CD4-positive, alpha-beta memory T cell (primary cell): ENCODE data around the gene MZB1. TPM values are rescaled to one million over a fixed set of nuclear protein-coding genes. Genes with fewer than 3 reads are reported as not detected.
A peak's percentile ranks its signal among the peaks of the same experiment; 100 is the strongest.

Experiments used
- CTCF ChIA-PET: fragments of 350-600 bp; sonication (Branson Sonifier 250); formaldehyde crosslinking; loops from one replicate; lab custom pipeline; 2021; ENCODE audit warnings: inconsistent platforms; ENCODE audit not compliant: partially characterized antibody; lab: Charles Lee
- POLR2A ChIA-PET: fragments of 350-600 bp; sonication (Branson Sonifier 250); formaldehyde crosslinking; loops from one replicate; lab custom pipeline; 2021; ENCODE audit not compliant: partially characterized antibody; lab: Charles Lee
- DNase-seq, 5 donors: peaks; one replicate each; pipeline versions ENCODE4 v3.0.0 to v3.0.0-alpha.2; 2020 to 2022; ENCODE audit warnings: mixed read lengths in 1 of 5
- H3K27ac ChIP-seq: one replicate; pipeline ENCODE4 v1.7.0; 2013; ENCODE audit warnings: low read depth, low read length
- H3K27me3 ChIP-seq: 2 replicates; pipeline ENCODE4 v1.7.0; 2013; ENCODE audit warnings: mild to moderate bottlenecking, low read length, moderate library complexity; ENCODE audit not compliant: insufficient read depth
- H3K36me3 ChIP-seq: 2 replicates; pipeline ENCODE4 v1.7.0; 2013; ENCODE audit warnings: mild to moderate bottlenecking, low read length, moderate library complexity; ENCODE audit not compliant: insufficient read depth
- H3K4me1 ChIP-seq: 2 replicates; pipeline ENCODE4 v1.7.0; 2013; ENCODE audit warnings: mild to moderate bottlenecking, low read length, moderate library complexity; ENCODE audit not compliant: insufficient read depth
- H3K4me3 ChIP-seq, 2 donors: one replicate each; pipeline ENCODE4 v1.7.0; 2013; ENCODE audit warnings: low read length in 2 of 2, mild to moderate bottlenecking in 1 of 2
- H3K9me3 ChIP-seq, 2 donors: one replicate each; pipeline ENCODE4 v1.7.0; 2013; ENCODE audit warnings: low read length in 2 of 2, control low read depth in 1 of 2; ENCODE audit not compliant: control insufficient read depth in 1 of 2
- H3K27ac Mint-ChIP-seq, 7 donors: one replicate each; pipeline ENCODE4 v1.8.0; 2020 to 2021; ENCODE audit warnings: mixed read lengths in 7 of 7, mild to moderate bottlenecking in 6 of 7, inconsistent platforms in 3 of 7, moderate library complexity in 3 of 7
- H3K27me3 Mint-ChIP-seq, 2 donors: one replicate each; pipeline ENCODE4 v1.8.0; 2020 to 2021; ENCODE audit warnings: mixed read lengths in 2 of 2
- H3K36me3 Mint-ChIP-seq, 2 donors: one replicate each; pipeline ENCODE4 v1.8.0; 2020 to 2021; ENCODE audit warnings: mixed read lengths in 2 of 2, inconsistent platforms in 1 of 2, mild to moderate bottlenecking in 1 of 2
- H3K4me1 Mint-ChIP-seq, 4 donors: one replicate each; pipeline ENCODE4 v1.8.0; 2020 to 2021; ENCODE audit warnings: mixed read lengths in 4 of 4, mild to moderate bottlenecking in 1 of 4
- H3K4me3 Mint-ChIP-seq, 8 donors: one replicate each; pipeline ENCODE4 v1.8.0; 2020 to 2021; ENCODE audit warnings: mixed read lengths in 8 of 8, mild to moderate bottlenecking in 7 of 8, moderate library complexity in 6 of 8, inconsistent platforms in 3 of 8
- H3K9me3 Mint-ChIP-seq, 8 donors: one replicate each; pipeline ENCODE4 v1.8.0; 2020 to 2021; ENCODE audit warnings: mixed read lengths in 8 of 8, mild to moderate bottlenecking in 5 of 8, inconsistent platforms in 3 of 8, moderate library complexity in 1 of 8
- intact Hi-C: fragments of 100-400 bp; cut with micrococcal nuclease; formaldehyde crosslinking; loops from one replicate; pipeline ENCODE4 v1.15.1; 2023
- polyA plus RNA-seq, 2 donors: library from polyadenylated mRNA; unstranded; fragments of 300-500 nt; fragmentation: Illumina TruSeq; gene quantifications; one replicate each; pipeline ENCODE4 v1.2.3, GENCODE V29; 2021
- total RNA-seq, 2 experiments: library from RNA; stranded (reverse); gene quantifications; one replicate each; pipeline ENCODE4 v1.2.3, GENCODE V29; 2021

The MZB1 gene
- total and polyA plus RNA-seq, 4 experiments from 2014 or later, result 0.84 to 8.2 (median 1.0) TPM

DNA sequence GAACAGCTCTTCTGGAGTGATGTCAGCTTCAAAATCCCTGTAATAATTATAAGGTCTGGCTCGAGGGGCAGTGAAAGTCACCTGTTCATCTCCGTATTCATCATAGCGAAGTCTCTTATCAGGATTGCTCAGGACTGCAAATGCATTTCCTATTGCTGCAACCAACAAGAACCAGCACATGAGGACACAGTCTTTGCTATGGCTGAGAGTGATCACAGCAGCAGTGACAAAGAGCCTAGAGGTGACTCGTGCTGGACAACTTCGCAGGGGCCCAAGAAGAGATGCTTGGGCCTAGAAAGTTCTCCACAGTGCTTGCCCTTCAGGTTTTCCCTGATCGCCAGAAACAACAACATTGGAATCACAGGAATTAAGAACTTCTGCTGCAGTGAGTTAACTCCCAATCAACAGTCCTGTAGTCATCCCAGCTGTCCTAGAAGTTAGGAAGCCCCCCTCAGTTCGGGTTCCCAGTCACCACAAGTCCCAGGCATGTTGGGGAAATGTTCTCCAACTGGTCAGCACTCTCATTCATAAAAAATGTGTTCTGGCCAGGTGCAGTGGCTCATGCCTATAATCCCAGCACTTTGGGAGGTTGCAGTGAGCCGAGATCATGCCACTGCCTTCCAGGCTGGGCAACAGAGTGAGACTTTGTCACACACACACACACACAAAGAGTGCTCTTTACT is 36.6 kb upstream of the MZB1 start:
- no peaks in the 10 kb centered on the region for H3K27me3 ChIP-seq
- peaks cover 19 to 20% of the 10 kb centered on the region in 2 donors for H3K36me3 Mint-ChIP-seq
- H3K4me3 ChIP-seq, result no peak overlapping the region
- H3K9me3 Mint-ChIP-seq, result no peaks in the 10 kb centered on the region
- intact Hi-C loops, result no loop called here
- DNase-seq, result no peak
- no peak overlapping the region for H3K27ac ChIP-seq
- H3K27ac Mint-ChIP-seq, result no peak overlapping the region
- CTCF ChIA-PET, result interaction anchor here (1.3 to 10.0 kb wide), 3 partner anchors 52 to 240 kb away, joined by 3 to 632 read pairs (median 97); partner anchors contain the start of gene STING1
- POLR2A ChIA-PET, result interaction anchor here (1.1 to 7.1 kb wide), 2 partner anchors 48 to 86 kb away, joined by 4 to 103 read pairs; no protein-coding TSS in a partner anchor
- H3K27me3 Mint-ChIP-seq, result no peaks in the 10 kb centered on the region
- peaks cover 12 to 14% (median 14%) of the 10 kb centered on the region in 4 donors for H3K4me1 Mint-ChIP-seq
- H3K9me3 ChIP-seq, result no peaks in the 10 kb centered on the region
- H3K4me3 Mint-ChIP-seq, result no peak overlapping the region
- H3K4me1 ChIP-seq, result peaks cover 12% of the 10 kb centered on the region
- H3K36me3 ChIP-seq, result no peaks in the 10 kb centered on the region

DNA sequence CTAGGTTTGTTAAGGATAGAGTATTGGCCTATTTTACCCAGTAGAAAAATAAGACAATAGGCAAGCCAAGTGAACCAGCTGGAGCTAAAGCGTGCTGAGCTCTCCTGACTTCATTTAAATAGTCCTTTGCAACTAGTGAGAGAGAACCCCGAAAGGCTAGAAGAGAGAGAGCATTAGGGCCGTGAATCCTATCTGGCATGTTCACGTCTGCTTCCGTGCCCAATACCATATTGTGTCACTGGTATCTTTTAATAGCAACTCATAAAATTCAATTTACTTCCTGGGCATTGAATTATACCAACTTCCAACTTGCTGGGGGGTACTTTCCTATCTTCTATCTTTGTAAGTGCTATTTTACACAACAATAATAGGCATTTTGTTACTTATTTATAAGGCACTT is 35.8 kb upstream of the MZB1 start:
- no peaks in the 10 kb centered on the region for H3K36me3 ChIP-seq
- peaks cover 19 to 24% of the 10 kb centered on the region in 2 donors for H3K36me3 Mint-ChIP-seq
- intact Hi-C loops, result no loop called here

DNA sequence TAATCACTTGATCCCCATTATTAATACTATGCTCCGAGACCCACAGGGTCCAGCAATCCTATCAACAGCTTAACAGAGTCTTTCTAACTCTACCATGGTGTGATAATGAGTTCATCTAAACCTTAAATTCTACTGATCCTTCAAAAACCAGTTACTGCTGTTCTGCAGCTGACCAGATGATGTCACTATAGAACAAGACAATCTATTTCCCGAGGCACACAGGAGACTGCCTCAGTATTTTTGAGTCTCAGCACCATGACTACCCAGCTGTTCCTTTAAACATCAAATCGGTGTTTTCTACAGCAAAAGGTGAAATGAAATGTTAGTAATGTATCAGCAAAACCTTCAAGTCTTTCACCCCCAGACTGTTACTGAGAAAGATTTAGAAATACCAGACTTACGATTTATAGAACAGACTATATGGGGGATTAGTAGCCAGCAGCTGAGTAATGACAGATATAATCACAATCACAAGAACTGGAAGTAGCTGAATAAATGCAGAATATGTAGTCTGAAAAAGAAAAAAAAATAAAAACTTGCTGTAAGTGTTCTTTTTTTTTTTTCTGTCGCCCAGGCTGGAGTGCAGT is 32.7 kb upstream of the MZB1 start:
- H3K4me1 ChIP-seq, result peaks cover 3% of the 10 kb centered on the region
- no peaks in the 10 kb centered on the region for H3K27me3 ChIP-seq
- Mint-ChIP-seq H3K4me1 (peaks cover 5 to 6% (median 6%) of the 10 kb centered on the region in 4 donors), H3K4me3 (no peak overlapping the region), H3K27me3 (no peaks in the 10 kb centered on the region), H3K36me3 (peaks cover 21 to 35% of the 10 kb centered on the region in 2 donors), H3K9me3 (no peaks in the 10 kb centered on the region), H3K27ac (peak overlapping the region in 6 of 7 donors; percentile 14 to 77 (median 50))
- ChIA-PET CTCF (interaction anchor here (0.7 to 10.0 kb wide), 43 partner anchors 8 to 1172 kb away, joined by 3 to 632 read pairs (median 4); partner anchors contain the start of genes DNAJC18, SMIM33, SPATA24 and STING1), POLR2A (interaction anchor here (0.5 to 7.1 kb wide), 11 partner anchors 15 to 207 kb away, joined by 3 to 103 read pairs (median 4); partner anchors contain the start of genes DNAJC18, SPATA24 and STING1)
- no peaks in the 10 kb centered on the region for H3K9me3 ChIP-seq
- no peaks in the 10 kb centered on the region for H3K36me3 ChIP-seq
- intact Hi-C loops, result loop anchor here (1.0 to 5.0 kb wide), 8 partner anchors 36 to 343 kb away; partner anchors contain the start of gene STING1
- no peak overlapping the region for H3K4me3 ChIP-seq
- peak; percentile 76 to 81 (median 79) for DNase-seq
- H3K27ac ChIP-seq, result no peak overlapping the region

More for the DNA sequence above, 35.8 kb upstream of the MZB1 start:
- peaks cover 12% of the 10 kb centered on the region for H3K4me1 ChIP-seq
- H3K4me3 Mint-ChIP-seq, result no peak overlapping the region
- CTCF ChIA-PET, result interaction anchor here (1.1 to 10.0 kb wide), 5 partner anchors 10 to 241 kb away, joined by 3 to 632 read pairs (median 4); partner anchors contain the start of gene STING1
- H3K27me3 ChIP-seq, result no peaks in the 10 kb centered on the region
- DNase-seq, result no peak
- H3K4me3 ChIP-seq, result no peak overlapping the region
- POLR2A ChIA-PET, result interaction anchor here (1.1 to 7.1 kb wide), 2 partner anchors 49 to 87 kb away, joined by 4 to 103 read pairs; no protein-coding TSS in a partner anchor
- H3K4me1 Mint-ChIP-seq, result peaks cover 12 to 14% (median 14%) of the 10 kb centered on the region in 4 donors
- no peaks in the 10 kb centered on the region for H3K9me3 Mint-ChIP-seq
- H3K27ac Mint-ChIP-seq, result no peak overlapping the region
- no peaks in the 10 kb centered on the region for H3K9me3 ChIP-seq
- H3K27me3 Mint-ChIP-seq, result no peaks in the 10 kb centered on the region
- no peak overlapping the region for H3K27ac ChIP-seq

DNA sequence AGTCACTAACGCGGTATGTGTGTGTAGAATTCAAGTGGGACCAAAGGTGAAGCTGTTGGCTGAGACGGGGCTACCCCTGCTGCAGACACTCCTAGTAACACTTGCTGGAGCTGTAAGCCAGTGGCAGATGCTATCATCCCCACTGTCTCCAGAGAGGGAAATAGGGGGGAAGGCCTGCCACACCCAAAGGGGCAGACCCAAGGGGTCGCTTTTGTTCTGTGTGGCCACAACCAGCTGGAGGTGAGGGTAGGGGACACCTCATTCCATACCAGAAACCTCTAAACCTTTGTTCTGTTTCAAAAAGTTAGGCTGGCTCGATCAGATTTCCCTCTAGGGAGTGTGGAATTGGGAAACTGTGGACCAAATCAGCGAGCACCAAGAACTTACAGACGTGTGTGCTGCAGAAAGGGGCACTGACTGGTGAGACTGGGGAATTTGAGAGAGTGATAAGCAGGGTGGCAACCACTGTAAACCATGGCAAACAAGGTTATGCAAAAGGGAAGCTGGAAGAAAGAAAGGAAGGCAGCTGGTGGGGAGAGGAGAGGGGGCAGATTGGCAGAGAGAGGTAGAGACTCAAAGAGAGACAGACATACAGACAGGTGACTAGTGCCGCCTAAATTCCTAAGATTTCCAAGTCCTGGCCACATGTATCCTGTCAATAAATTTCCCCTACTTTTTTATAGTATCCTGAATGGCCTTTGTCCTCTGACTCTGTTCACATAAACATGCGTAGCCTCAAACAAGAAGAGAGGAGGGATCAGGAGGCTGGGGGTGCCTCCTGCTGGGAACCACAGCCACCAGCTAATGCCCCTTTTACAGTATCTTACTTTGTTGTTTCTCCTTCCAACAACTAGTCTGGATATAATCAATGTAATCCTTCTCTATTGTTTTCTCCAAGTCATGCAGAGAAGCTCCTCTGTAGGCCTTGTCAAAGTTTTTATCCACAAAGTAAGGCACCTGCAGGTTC is 29.8 kb upstream of the MZB1 start:
- Mint-ChIP-seq H3K27ac (peak overlapping the region in 1 of 7 donors; percentile 82), H3K36me3 (peaks cover 18 to 28% of the 10 kb centered on the region in 2 donors), H3K4me1 (peaks cover 11 to 29% (median 20%) of the 10 kb centered on the region in 4 donors), H3K4me3 (no peak overlapping the region), H3K9me3 (no peaks in the 10 kb centered on the region), H3K27me3 (no peaks in the 10 kb centered on the region)
- Histone ChIP-seq H3K27me3 (no peaks in the 10 kb centered on the region), H3K4me3 (no peak overlapping the region), H3K36me3 (no peaks in the 10 kb centered on the region), H3K4me1 (peaks cover 20% of the 10 kb centered on the region), H3K9me3 (no peaks in the 10 kb centered on the region), H3K27ac (no peak overlapping the region)
- ChIA-PET CTCF (interaction anchor here (1.0 to 10.0 kb wide), 8 partner anchors 8 to 168 kb away, joined by 3 to 632 read pairs (median 14); partner anchors contain the start of genes DNAJC18, SMIM33 and STING1), POLR2A (interaction anchor here (1.3 to 7.1 kb wide), 4 partner anchors 15 to 97 kb away, joined by 4 to 103 read pairs (median 27); partner anchors contain the start of genes SPATA24 and STING1)
- no peak for DNase-seq
- intact Hi-C loops, result loop anchor here (5.0 kb wide), 1 partner anchor 218 kb away; no protein-coding TSS in a partner anchor

DNA sequence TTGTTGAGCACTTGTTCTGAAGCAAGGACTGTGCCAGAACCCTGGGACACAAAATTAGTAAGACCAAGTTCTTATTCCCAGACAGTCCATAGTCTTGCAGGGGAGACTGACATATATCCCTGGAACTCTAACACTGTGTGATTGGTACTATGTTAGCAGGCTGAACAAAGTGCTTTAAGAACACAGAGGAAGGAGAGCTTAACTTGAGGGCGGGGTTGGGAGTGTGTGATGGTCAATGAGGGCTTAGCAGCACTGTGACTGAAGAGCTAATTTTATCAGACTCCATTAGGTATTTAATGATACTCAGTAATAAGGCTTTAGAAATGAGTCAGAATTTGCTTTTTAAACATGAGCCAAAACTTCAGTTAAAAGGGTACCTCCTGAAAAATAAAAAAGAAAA is 29.1 kb upstream of the MZB1 start:
- Histone ChIP-seq H3K27me3 (no peaks in the 10 kb centered on the region), H3K4me1 (peaks cover 27% of the 10 kb centered on the region), H3K36me3 (no peaks in the 10 kb centered on the region), H3K4me3 (no peak overlapping the region), H3K9me3 (no peaks in the 10 kb centered on the region), H3K27ac (no peak overlapping the region)
- Mint-ChIP-seq H3K9me3 (no peaks in the 10 kb centered on the region), H3K27ac (no peak overlapping the region), H3K36me3 (peaks cover 12 to 22% of the 10 kb centered on the region in 2 donors), H3K4me1 (peaks cover 14 to 36% (median 25%) of the 10 kb centered on the region in 4 donors), H3K27me3 (no peaks in the 10 kb centered on the region), H3K4me3 (no peak overlapping the region)
- no peak for DNase-seq
- POLR2A ChIA-PET, result interaction anchor here (0.6 to 6.2 kb wide), 2 partner anchors 11 to 63 kb away, joined by 3 to 50 read pairs; partner anchors contain the start of gene STING1
- CTCF ChIA-PET, result interaction anchor here (6.5 to 10.0 kb wide), 2 partner anchors 8 to 98 kb away, joined by 29 to 632 read pairs; no protein-coding TSS in a partner anchor
- intact Hi-C loops, result no loop called here

DNA sequence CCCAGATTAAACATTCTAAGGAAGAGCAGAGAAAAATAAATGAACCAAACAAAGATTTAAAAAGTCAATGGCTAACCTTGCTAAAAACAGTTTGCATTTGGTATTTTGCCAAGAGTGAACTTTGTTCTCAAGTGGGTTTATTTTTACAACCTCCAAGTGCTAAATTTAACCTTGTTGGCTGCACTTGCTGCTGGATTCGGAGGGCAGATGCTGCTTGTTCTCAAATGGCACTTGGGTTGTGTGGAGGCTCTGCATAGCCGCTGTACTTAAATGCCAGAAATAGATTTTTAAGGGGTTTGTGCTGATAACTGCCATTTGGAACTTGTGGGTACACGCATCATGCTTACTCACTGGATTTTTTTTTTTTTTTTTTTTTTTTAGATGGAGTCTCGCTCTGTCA is 27.5 kb upstream of the MZB1 start:
- intact Hi-C loops, result no loop called here
- no peak overlapping the region for H3K4me3 Mint-ChIP-seq
- DNase-seq, result no peak
- H3K27ac Mint-ChIP-seq, result no peak overlapping the region
- CTCF ChIA-PET, result interaction anchor here (1.1 to 10.0 kb wide), 2 partner anchors 11 to 100 kb away, joined by 3 to 632 read pairs; no protein-coding TSS in a partner anchor
- POLR2A ChIA-PET, result interaction anchor here (1.1 to 1.3 kb wide), 2 partner anchors 100 to 124 kb away, joined by 3 read pairs; partner anchors contain the start of gene MATR3
- Histone ChIP-seq H3K4me3 (no peak overlapping the region), H3K27me3 (no peaks in the 10 kb centered on the region), H3K4me1 (peaks cover 31% of the 10 kb centered on the region), H3K27ac (no peak overlapping the region), H3K36me3 (no peaks in the 10 kb centered on the region), H3K9me3 (no peaks in the 10 kb centered on the region)
- H3K27me3 Mint-ChIP-seq, result no peaks in the 10 kb centered on the region
- peaks cover 14 to 35% (median 24%) of the 10 kb centered on the region in 4 donors for H3K4me1 Mint-ChIP-seq
- no peaks in the 10 kb centered on the region for H3K9me3 Mint-ChIP-seq
- H3K36me3 Mint-ChIP-seq, result peaks cover 9 to 18% of the 10 kb centered on the region in 2 donors
